ENCODE measurements around the gene TIMP1.

TIMP1 gene

DNA sequence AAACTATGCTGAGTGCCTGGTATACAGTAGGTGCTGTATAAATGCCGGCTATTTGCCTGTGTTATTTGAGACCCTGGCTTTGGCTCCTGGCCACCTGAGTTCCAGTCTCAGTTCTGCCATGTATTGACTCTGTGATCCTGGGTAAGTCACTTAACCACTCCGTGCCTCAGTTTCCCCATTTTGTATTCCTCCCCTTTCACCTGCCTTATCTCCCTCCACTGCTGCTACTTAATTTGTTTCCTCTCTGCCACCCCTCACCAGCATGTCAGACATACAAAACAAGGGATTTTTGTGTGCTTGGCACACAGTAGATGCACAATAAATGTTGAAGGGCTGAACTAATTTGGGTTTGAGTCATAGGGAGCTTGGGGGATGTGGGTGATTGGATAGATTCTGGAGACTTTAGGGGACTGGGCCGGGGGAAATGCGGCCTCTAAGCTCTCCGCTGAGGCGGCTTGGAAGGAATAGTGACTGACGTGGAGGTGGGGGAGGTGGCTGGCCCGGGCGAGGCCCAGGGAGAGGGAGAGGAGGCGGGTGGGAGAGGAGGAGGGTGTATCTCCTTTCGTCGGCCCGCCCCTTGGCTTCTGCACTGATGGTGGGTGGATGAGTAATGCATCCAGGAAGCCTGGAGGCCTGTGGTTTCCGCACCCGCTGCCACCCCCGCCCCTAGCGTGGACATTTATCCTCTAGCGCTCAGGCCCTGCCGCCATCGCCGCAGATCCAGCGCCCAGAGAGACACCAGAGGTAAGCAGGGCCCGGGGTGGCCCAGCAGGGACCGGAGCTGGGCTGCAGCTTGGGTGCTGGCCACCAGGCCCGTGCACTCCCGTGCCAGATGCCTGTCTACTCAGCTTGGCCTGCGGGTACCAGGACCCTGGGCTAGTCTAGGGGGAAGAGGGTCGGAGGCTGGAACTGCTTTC lies at the start of gene TIMP1:
Gene TIMP1 (plus strand): TSS at position 706 of the 917 bp plus-strand sequence. CDS start 980 bp downstream, outside the sequence.
- peak; percentile 82 for DNase-seq

DNA sequence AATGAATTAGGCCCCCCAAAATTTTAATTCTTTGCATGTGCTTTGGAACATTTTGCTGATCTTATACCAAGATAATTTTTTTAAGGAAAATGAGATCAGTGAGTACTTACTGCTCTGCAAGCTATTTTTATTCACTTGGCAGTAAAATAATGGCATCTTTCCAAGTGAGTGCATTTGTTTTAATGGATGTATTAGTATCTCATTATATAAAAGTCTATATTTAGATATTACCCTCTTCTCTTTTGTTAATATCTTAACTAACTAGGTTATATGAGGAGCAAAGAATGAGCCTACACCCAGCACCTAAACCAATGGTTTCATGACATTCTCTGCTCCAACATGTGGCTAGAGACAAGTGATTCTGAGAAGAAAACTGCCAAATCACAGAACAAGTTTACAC lies 42.4 kb upstream of the TIMP1 start:
- no peak for DNase-seq

GRCh38 chrX:47540754-47541538 lies 41.3 kb upstream of the TIMP1 start:
- DNase-seq, result no peak

DNA sequence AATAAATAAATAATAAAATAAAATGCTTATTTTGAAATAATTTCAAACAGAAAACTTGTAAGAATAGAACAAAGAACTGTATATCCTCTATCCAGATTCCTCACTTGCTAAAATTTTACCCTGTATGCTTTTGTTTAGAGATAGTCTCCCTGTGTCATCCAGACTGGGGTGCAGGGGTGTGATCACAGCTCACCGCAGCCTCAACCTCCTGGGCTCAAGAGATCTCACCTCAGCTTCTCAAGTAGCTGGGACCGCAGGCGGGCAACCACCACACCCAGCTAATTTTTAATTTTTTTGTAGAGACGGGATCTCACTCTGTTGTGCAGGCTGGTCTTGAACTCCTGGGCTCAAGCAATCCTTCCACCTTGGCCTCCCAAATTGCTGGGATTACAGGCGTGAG lies 38.7 kb upstream of the TIMP1 start:
- DNase-seq, result no peak

DNA sequence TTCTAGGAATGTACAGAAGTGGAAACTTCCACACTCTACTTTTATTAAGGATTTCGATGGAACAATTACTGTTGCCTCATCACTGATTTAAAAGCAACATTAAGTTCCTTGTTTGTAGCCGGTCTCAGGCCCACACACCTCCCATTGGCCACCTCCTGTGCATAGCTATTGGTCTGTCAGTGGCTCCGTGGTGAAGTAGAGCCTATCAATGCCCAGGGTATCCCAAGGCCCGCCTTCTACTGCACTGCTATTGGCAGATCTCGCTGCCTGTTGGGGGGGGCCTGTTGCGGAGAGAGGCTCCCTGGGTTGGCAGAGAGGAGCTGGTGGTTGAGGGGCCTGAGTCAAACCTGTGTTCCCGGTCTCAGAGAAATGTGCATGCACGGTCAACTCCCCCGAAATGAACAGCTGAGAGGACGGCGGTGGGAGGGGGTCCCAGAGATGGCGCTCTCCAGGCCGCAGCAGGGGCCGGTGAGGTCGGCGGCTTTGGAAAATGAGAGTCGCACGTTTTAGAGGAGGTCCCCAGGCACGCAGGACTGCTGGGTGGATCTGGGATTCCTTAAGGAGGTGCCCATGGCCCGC lies 26.1 kb upstream of the TIMP1 start:
- DNase-seq, result peak; percentile 82

DNA sequence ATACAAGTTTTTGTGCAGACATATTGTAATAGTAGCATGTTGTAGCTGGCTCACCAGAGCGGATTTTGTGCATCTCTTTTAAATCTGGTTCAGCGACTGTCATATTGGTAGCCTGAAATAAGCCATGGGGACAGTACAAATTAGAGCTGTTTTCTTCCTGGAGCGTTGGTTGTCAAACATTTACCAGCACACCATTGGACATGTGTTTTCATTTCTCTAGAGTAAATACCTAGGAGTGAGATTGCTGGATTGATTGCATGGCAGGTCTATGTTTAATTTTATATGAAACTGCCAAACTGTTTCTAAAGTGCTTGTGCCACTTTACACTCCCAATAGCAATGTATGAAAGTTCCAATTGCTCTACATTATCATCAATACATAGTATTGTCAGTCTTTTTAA lies 23.8 kb upstream of the TIMP1 start:
- DNase-seq, result no peak

DNA sequence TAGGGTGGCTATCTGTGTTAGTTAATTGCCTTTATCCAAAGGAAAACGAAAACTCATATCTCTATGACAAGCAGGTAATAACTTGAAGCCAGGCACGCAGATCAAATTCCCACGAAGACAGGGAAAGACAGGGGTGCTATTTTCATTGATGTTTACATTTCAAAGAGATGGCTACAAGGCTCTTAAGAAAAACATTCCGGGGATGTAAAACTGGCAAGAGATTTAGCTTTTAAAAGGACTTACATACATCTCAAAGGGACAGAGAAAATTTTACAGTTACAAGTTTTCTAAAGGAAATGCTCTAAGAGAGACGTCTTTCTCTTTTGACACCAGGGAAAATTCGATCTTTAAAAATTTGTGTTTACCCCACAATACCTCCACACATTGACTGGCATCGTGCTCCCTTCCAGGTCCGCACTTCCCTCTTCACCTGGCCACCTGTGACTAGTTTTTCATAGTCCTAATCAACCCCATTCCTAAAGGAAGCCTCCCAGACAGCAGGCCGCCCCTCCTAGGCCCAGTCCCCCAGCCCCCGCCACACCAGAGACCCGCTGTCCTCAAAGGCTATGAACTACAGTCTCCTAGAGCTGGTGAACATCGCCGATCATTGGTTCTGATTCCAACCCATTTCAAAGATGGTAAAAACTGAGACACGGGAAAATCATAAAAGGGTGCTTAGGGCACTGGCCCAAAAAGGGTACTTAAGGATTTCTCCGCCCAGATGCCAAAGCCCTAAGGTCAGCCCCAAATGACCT lies 21.9 kb upstream of the TIMP1 start:
- DNase-seq, result no peak

- peak; percentile 94 for DNase-seq
Measured at GRCh38 chrX:47560934-47561658, 21.1 kb upstream of the TIMP1 start, which contains the start of gene ARAF. Gene ARAF (plus strand): TSS chrX:47561205. CDS start chrX:47562968, 1,763 bp downstream.

DNA sequence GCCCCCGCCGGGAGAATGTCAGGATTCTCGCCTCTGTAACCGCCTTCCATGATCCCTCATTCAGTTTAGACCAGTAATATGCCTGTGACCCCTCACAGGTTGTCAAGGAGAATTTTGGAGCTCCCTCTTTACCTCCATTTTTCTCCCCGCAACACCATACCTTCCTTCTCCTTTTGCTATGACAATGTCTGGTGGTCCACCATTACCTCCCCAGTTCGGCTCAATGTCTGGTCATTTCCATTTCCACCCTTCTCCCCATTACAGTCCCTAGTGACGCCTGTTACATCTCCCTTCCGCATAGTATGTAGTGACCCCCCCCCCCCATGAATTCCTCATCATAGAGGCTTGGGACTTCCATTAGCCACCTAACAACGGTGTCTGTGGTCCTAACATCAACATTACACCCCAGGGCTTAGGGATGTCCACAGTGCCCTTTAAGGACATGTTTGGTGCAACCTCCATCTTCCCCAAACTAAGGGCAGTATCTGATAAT lies 20.5 kb upstream of the TIMP1 start:
- DNase-seq, result no peak

DNA sequence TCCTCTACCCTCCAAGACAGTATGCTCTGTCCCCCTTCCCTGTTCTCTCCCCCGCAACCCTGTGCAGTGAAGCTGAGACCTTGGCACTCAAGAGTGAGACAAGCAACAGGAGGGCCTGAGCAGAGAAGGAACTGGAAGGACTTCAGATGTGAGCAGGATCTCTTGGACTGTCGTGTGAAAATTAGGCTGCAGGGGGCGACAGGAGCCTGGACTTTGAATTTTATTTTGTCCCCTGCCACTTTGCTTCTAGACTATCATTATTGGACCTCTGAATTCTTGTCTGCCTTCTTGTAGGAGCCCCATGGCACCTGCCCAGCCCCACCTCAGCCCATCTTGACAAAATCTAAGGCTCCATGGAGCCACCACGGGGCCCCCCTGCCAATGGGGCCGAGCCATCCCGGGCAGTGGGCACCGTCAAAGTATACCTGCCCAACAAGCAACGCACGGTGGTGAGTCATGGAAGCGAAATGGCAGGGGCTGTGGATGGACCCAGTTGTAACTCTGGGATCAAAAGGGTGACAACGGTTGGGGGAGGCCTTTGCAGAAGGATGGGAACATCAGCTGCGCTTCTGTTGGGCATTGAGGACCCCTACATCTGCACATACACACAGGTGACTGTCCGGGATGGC lies 19.5 kb upstream of the TIMP1 start:
- no peak for DNase-seq

- peak; percentile 12 for DNase-seq
Measured at GRCh38 chrX:47563801-47564315, 18.4 kb upstream of the TIMP1 start.

GRCh38 chrX:47564438-47565085 lies 17.7 kb upstream of the TIMP1 start:
- no peak for DNase-seq

GRCh38 chrX:47566841-47567240 lies 15.4 kb upstream of the TIMP1 start:
- no peak for DNase-seq

- DNase-seq, result peak; percentile 9
Measured at GRCh38 chrX:47568656-47569295, 13.5 kb upstream of the TIMP1 start.

- no peak for DNase-seq
Measured at GRCh38 chrX:47570794-47571193, 11.4 kb upstream of the TIMP1 start.

DNA sequence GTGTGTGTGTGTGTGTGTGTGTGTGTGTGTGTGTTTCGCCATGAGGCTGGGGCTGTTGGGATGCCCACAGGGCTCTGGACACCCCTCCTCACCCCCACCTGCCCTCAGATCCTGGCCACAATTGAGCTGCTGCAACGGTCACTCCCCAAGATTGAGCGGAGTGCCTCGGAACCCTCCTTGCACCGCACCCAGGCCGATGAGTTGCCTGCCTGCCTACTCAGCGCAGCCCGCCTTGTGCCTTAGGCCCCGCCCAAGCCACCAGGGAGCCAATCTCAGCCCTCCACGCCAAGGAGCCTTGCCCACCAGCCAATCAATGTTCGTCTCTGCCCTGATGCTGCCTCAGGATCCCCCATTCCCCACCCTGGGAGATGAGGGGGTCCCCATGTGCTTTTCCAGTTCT lies 11.0 kb upstream of the TIMP1 start:
- DNase-seq, result no peak

GRCh38 chrX:47571896-47572295 lies 10.3 kb upstream of the TIMP1 start:
- no peak for DNase-seq

DNA sequence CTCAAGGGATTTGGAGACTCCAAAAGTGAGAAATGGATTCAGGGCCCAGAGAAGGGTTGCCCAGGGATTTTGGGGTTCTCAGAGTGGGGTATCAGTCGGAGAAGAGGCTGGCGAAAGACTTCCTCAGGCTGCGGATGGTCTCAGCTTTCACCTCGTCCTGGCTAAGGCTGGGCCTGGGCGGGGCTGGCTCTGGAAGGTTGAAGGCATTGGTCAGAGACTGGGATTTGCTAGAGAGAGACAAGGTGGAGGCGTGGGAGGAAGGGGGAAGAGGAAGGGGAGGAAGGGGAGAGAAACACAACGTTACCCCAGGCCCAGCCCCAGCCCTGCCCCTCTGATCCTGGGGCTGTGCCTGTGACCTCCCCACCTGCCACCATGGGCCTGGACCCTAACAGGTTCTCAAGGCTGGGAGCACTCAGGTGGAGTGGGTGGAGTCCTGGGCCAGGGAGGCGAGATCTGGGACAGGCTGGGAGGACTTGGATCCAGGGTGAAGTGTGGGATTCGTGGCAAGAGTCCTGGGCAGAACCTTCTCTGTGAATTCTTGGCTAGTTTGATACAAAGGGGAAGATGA lies 9.4 kb upstream of the TIMP1 start:
- DNase-seq, result no peak

GRCh38 chrX:47573341-47574075 lies 8.7 kb upstream of the TIMP1 start:
- no peak for DNase-seq
